HG03066 (cell line): Measurements from ENCODE around the gene BCOR.

ENCODE experiments used
- ATAC-seq: cut with Tn5 transposase; IDR thresholded peaks from one replicate; pipeline ENCODE4 v1.9.1; 2021; ENCODE audit warnings: low read depth; ENCODE audit not compliant: unreplicated experiment

Gene BCOR

GRCh38 chrX:40097504-40098263 is at the start of gene BCOR:
Gene BCOR, minus strand, starts transcription at chrX:40097958. Its CDS starts 20,029 bp downstream, at chrX:40077929.
- ATAC-seq, result no peak

GRCh38 chrX:40147126-40147952 is 49.6 kb upstream of the BCOR start:
- ATAC-seq, result no peak

GRCh38 chrX:40146262-40147125 is 48.7 kb upstream of the BCOR start:
- ATAC-seq, result no peak

GRCh38 chrX:40145923-40146261 is 48.1 kb upstream of the BCOR start:
- ATAC-seq, result no peak

- no peak for ATAC-seq
Measured at GRCh38 chrX:40145001-40145922, 47.5 kb upstream of the BCOR start.

GRCh38 chrX:40144576-40144975 is 46.8 kb upstream of the BCOR start:
- ATAC-seq, result no peak

GRCh38 chrX:40143987-40144386 is 46.2 kb upstream of the BCOR start:
- no peak for ATAC-seq

GRCh38 chrX:40143001-40143400 is 45.2 kb upstream of the BCOR start:
- ATAC-seq, result no peak

GRCh38 chrX:40142417-40142816 is 44.7 kb upstream of the BCOR start:
- ATAC-seq, result no peak

- no peak for ATAC-seq
Measured at GRCh38 chrX:40140706-40141499, 43.1 kb upstream of the BCOR start.

GRCh38 chrX:40132751-40133150 is 35.0 kb upstream of the BCOR start:
- no peak for ATAC-seq

GRCh38 chrX:40131654-40132337 is 34.0 kb upstream of the BCOR start:
- no peak for ATAC-seq

- no peak for ATAC-seq
Measured at GRCh38 chrX:40130207-40130606, 32.4 kb upstream of the BCOR start.

- no peak for ATAC-seq
Measured at GRCh38 chrX:40127052-40127451, 29.3 kb upstream of the BCOR start.

GRCh38 chrX:40122487-40122886 is 24.7 kb upstream of the BCOR start:
- no peak for ATAC-seq

- no peak for ATAC-seq
Measured at GRCh38 chrX:40121618-40122017, 23.9 kb upstream of the BCOR start.

GRCh38 chrX:40120838-40121580 is 23.3 kb upstream of the BCOR start:
- ATAC-seq, result no peak

- ATAC-seq, result no peak
Measured at GRCh38 chrX:40117715-40118285, 20.0 kb upstream of the BCOR start.
